Activated CD4-positive, CD25-positive, alpha-beta regulatory T cell treated with anti-CD3 and anti-CD28 coated beads, Interleukin-2, amount 50 U/mL, for 24 hours (primary cell): ENCODE measurements around the gene KIZ.
"Not testable (repeated sequence)": the region's sequence is repeated elsewhere in the genome, so short reads cannot be mapped to it uniquely, and the experiment has no call there.

Experiments
- ATAC-seq, 2 donors: fragments of 150-1000 bp; cut with Tn5 transposase; one replicate each; pipeline ENCODE4 v1.10.0; 2021; ENCODE audit warnings: mild to moderate bottlenecking in 1 of 2, moderate library complexity in 1 of 2

KIZ gene

GRCh38 chr20:21232546-21233280 is 106.8 kb downstream of the KIZ start:
- no peak for ATAC-seq

GRCh38 chr20:21234324-21234723 is 108.4 kb downstream of the KIZ start:
- no peak for ATAC-seq

GRCh38 chr20:21234806-21235483 is 109.1 kb downstream of the KIZ start:
- no peak for ATAC-seq

- peak in 1 of 2 donors; percentile 48 for ATAC-seq
Observed at GRCh38 chr20:21235484-21236445, 109.9 kb downstream of the KIZ start.

GRCh38 chr20:21237956-21238799 is 112.3 kb downstream of the KIZ start:
- ATAC-seq = no peak

GRCh38 chr20:21238818-21239536 is 113.1 kb downstream of the KIZ start:
- no peak for ATAC-seq

- ATAC-seq = no peak
Observed at GRCh38 chr20:21240394-21240793, 114.5 kb downstream of the KIZ start.

GRCh38 chr20:21241406-21241805 is 115.5 kb downstream of the KIZ start:
- no peak for ATAC-seq

GRCh38 chr20:21243811-21244210 is 117.9 kb downstream of the KIZ start:
- ATAC-seq = no peak

GRCh38 chr20:21244808-21245207 is 118.9 kb downstream of the KIZ start:
- no peak for ATAC-seq

GRCh38 chr20:21246161-21246560 is 120.3 kb downstream of the KIZ start:
- no peak for ATAC-seq

GRCh38 chr20:21247603-21248095 is 121.8 kb downstream of the KIZ start:
- not testable (repeated sequence) for ATAC-seq

- ATAC-seq = peak; percentile 25 to 59
Observed at GRCh38 chr20:21251278-21251677, 125.4 kb downstream of the KIZ start.

- ATAC-seq = no peak
Observed at GRCh38 chr20:21257192-21257591, 131.3 kb downstream of the KIZ start.

- ATAC-seq = no peak
Observed at GRCh38 chr20:21258411-21258810, 132.5 kb downstream of the KIZ start.

GRCh38 chr20:21259346-21259745 is 133.5 kb downstream of the KIZ start:
- no peak for ATAC-seq

- ATAC-seq = no peak
Observed at GRCh38 chr20:21262812-21263211, 136.9 kb downstream of the KIZ start.

- ATAC-seq = no peak
Observed at GRCh38 chr20:21265261-21266190, 139.6 kb downstream of the KIZ start.

- no peak for ATAC-seq
Observed at GRCh38 chr20:21266191-21266536, 140.3 kb downstream of the KIZ start.

GRCh38 chr20:21269772-21270171 is 143.9 kb downstream of the KIZ start:
- no peak for ATAC-seq
